ENCODE data around the gene TMEM245.

DNA sequence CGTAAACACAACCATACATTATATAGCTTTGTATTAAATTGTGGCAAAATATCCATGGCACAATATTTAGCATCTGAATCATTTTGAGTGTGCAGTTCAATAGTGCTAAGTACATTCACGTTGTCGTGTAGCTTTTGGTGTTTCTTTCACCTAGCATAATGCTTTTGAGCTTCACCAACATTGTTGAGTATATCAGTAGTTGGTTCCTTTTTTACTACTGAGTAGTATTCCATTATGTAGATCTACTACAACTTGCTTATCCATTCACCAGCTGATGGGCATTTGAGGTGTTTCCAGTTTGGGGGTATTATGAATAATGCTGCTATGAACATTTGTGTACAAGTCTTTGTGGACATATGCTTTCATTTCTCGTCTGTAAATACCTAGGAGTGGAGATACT is 79.2 kb downstream of the TMEM245 start:
- TF ChIP-seq MYC (IDR thresholded peaks at IDR 0.05; ENCODE audit: low read depth, low read length) (no peak), POLR2A (IDR thresholded peaks at IDR 0.05; ENCODE audit: extremely low read depth, insufficient read length) (no peak)
- TF ChIP-seq, protein P1, sequence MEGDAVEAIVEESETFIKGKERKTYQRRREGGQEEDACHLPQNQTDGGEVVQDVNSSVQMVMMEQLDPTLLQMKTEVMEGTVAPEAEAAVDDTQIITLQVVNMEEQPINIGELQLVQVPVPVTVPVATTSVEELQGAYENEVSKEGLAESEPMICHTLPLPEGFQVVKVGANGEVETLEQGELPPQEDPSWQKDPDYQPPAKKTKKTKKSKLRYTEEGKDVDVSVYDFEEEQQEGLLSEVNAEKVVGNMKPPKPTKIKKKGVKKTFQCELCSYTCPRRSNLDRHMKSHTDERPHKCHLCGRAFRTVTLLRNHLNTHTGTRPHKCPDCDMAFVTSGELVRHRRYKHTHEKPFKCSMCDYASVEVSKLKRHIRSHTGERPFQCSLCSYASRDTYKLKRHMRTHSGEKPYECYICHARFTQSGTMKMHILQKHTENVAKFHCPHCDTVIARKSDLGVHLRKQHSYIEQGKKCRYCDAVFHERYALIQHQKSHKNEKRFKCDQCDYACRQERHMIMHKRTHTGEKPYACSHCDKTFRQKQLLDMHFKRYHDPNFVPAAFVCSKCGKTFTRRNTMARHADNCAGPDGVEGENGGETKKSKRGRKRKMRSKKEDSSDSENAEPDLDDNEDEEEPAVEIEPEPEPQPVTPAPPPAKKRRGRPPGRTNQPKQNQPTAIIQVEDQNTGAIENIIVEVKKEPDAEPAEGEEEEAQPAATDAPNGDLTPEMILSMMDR (IDR thresholded peaks at IDR 0.05; ENCODE audit: low read depth, low read length), result no peak
- TF ChIP-seq, protein P2, sequence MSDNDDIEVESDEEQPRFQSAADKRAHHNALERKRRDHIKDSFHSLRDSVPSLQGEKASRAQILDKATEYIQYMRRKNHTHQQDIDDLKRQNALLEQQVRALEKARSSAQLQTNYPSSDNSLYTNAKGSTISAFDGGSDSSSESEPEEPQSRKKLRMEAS (IDR thresholded peaks at IDR 0.05; ENCODE audit: low read depth, low read length), result no peak
